SKM-1 treated with dmso at 0.1 percent for 144 hours (cell line): ENCODE measurements around the gene MAGEC3.

Experiments used
- DNase-seq: peaks from one replicate; lab custom pipeline; 2025; ENCODE audit not compliant: unreplicated experiment; lab: John Stamatoyannopoulos, UW

MAGEC3 gene

GRCh38 chrX:141941234-141941633 lies 103.1 kb downstream of the MAGEC3 start:
- DNase-seq: no peak

- no peak for DNase-seq
These were observed 107.3 kb downstream of the MAGEC3 start for GRCh38 chrX:141945426-141945825.

- DNase-seq: no peak
These were observed 109.2 kb downstream of the MAGEC3 start for GRCh38 chrX:141947350-141947749.
